Ishikawa (cell line): Measurements from ENCODE around the gene TNC.

Experiments
- CEBPB ChIP-seq: IDR thresholded peaks from 2 replicates; pipeline ENCODE4 v1.6.1; 2012
- CREB1 ChIP-seq: IDR thresholded peaks from 2 replicates; pipeline ENCODE4 v1.6.1; 2012; ENCODE audit warnings: low read depth
- EGR1 ChIP-seq: IDR thresholded peaks from 2 replicates; pipeline ENCODE4 v1.6.1; 2012
- EP300 ChIP-seq: IDR thresholded peaks from 2 replicates; pipeline ENCODE4 v1.6.1; 2012; ENCODE audit warnings: borderline replicate concordance
- FOXM1 ChIP-seq: IDR thresholded peaks from 2 replicates; pipeline ENCODE4 v1.6.1; 2012; ENCODE audit warnings: low read depth, borderline replicate concordance
- NFIC ChIP-seq: IDR thresholded peaks from 2 replicates; pipeline ENCODE4 v1.6.1; 2012
- RAD21 ChIP-seq: IDR thresholded peaks from 2 replicates; pipeline ENCODE4 v1.6.1; 2012; ENCODE audit warnings: low read depth
- TAF1 ChIP-seq: IDR thresholded peaks from 2 replicates; pipeline ENCODE4 v1.6.1; 2012; ENCODE audit warnings: low read depth, mild to moderate bottlenecking
- YY1 ChIP-seq: IDR thresholded peaks from 2 replicates; pipeline ENCODE4 v1.6.1; 2012; ENCODE audit warnings: low read depth

DNA sequence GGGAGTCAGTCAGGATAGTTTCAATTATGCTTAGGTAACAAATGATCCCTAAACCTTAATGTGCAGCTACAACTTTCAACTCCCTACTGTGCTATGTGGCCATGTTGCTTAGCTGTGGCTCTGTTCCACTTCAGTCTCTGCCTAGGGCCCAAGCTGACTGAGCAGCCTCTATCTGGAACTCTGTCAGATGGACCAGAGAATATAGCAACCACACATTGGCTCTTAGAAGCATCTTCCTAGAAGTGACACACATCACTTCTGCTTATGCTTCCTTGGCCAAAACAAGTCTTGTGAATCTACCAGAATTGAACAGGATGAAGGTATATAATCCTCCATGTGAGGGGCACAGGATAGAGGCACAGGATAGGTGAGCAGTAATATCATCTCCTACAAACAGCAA lies 36.7 kb upstream of the TNC start:
- no peak for TF ChIP-seq EP300
- no peak for TF ChIP-seq YY1
- no peak for TF ChIP-seq CEBPB
- no peak for TF ChIP-seq EGR1
- no peak for TF ChIP-seq NFIC
- no peak for TF ChIP-seq TAF1
- no peak for TF ChIP-seq FOXM1
- TF ChIP-seq RAD21: no peak
- TF ChIP-seq CREB1: no peak
